ENCODE data around the gene ETHE1. TPM values are rescaled to one million over a fixed set of nuclear protein-coding genes. Genes with fewer than 3 reads are reported as not detected.

ETHE1 gene
- total RNA-seq, 4 donors from 2014 or later: 48.2 to 63.2 (median 55.9) TPM

GRCh38 chr19:43546581-43546980, 19.6 kb upstream of the ETHE1 start:
- no peaks in the 10 kb centered on the region for H3K4me1 ChIP-seq
- DNase-seq (ENCODE audit: extremely low spot score): no peak
- no peaks in the 10 kb centered on the region for H3K9me3 ChIP-seq
- no peak overlapping the region for H3K27ac ChIP-seq (replicated peaks in 1 of 4)
- TF ChIP-seq EP300 (IDR thresholded peaks at IDR 0.05) (no peak), POLR2AphosphoS5 (IDR thresholded peaks at IDR 0.05) (no peak), CTCF (IDR thresholded peaks at IDR 0.05) (no peak), POLR2A (IDR thresholded peaks at IDR 0.05; ENCODE audit: low read depth) (no peak)
- H3K36me3 ChIP-seq: peaks cover 47 to 86% (median 73%) of the 10 kb centered on the region in 4 donors
- no peaks in the 10 kb centered on the region for H3K27me3 ChIP-seq
- WGBS: 100% methylated on average over 1 of the region's 3 CpGs
- H3K4me3 ChIP-seq: no peak overlapping the region
- intact Hi-C loops (cut with DNase I): no loop called here

GRCh38 chr19:43545981-43546380, 19.0 kb upstream of the ETHE1 start:
- Histone ChIP-seq H3K9me3 (no peaks in the 10 kb centered on the region), H3K4me1 (no peaks in the 10 kb centered on the region), H3K27ac (replicated peaks in 1 of 4) (no peak overlapping the region), H3K27me3 (no peaks in the 10 kb centered on the region), H3K4me3 (no peak overlapping the region), H3K36me3 (peaks cover 44 to 86% (median 71%) of the 10 kb centered on the region in 4 donors)
- no peak for DNase-seq (ENCODE audit: extremely low spot score)
- 64% methylated on average over 2 of the region's 2 CpGs for WGBS
- TF ChIP-seq POLR2A (IDR thresholded peaks at IDR 0.05; ENCODE audit: low read depth) (no peak), POLR2AphosphoS5 (IDR thresholded peaks at IDR 0.05) (no peak), CTCF (IDR thresholded peaks at IDR 0.05) (no peak), EP300 (IDR thresholded peaks at IDR 0.05) (no peak)
- intact Hi-C loops (cut with DNase I): no loop called here

GRCh38 chr19:43545276-43545675, 18.3 kb upstream of the ETHE1 start:
- Histone ChIP-seq H3K4me3 (no peak overlapping the region), H3K27ac (replicated peaks in 1 of 4) (no peak overlapping the region), H3K27me3 (no peaks in the 10 kb centered on the region), H3K36me3 (peaks cover 37 to 86% (median 70%) of the 10 kb centered on the region in 4 donors), H3K4me1 (no peaks in the 10 kb centered on the region), H3K9me3 (no peaks in the 10 kb centered on the region)
- no peak for TF ChIP-seq POLR2AphosphoS5 (IDR thresholded peaks at IDR 0.05)
- TF ChIP-seq POLR2A (IDR thresholded peaks at IDR 0.05; ENCODE audit: low read depth): no peak
- TF ChIP-seq CTCF (IDR thresholded peaks at IDR 0.05): no peak
- no peak for TF ChIP-seq EP300 (IDR thresholded peaks at IDR 0.05)
- no peak for DNase-seq (ENCODE audit: extremely low spot score)
- intact Hi-C loops (cut with DNase I): no loop called here
- 91% methylated on average over 5 of the region's 5 CpGs for WGBS

GRCh38 chr19:43544077-43544476, 17.1 kb upstream of the ETHE1 start:
- Histone ChIP-seq H3K4me1 (no peaks in the 10 kb centered on the region), H3K36me3 (peaks cover 36 to 87% (median 71%) of the 10 kb centered on the region in 4 donors), H3K4me3 (no peak overlapping the region), H3K27ac (replicated peaks in 1 of 4) (no peak overlapping the region), H3K27me3 (no peaks in the 10 kb centered on the region), H3K9me3 (peaks cover 0 to 5% (median 1%) of the 10 kb centered on the region in 4 donors)
- no peak for TF ChIP-seq POLR2AphosphoS5 (IDR thresholded peaks at IDR 0.05)
- no peak for TF ChIP-seq POLR2A (IDR thresholded peaks at IDR 0.05; ENCODE audit: low read depth)
- no peak for TF ChIP-seq CTCF (IDR thresholded peaks at IDR 0.05)
- no peak for TF ChIP-seq EP300 (IDR thresholded peaks at IDR 0.05)
- intact Hi-C loops (cut with DNase I): no loop called here
- WGBS: 95% methylated on average over 9 of the region's 9 CpGs
- DNase-seq (ENCODE audit: extremely low spot score): no peak
